Muscle of arm (tissue), 12 donors: ENCODE results near the gene SNTA1. TPM values are rescaled to one million over a fixed set of nuclear protein-coding genes. Genes with fewer than 3 reads are reported as not detected.
"Not testable (repeated sequence)": the region's sequence is repeated elsewhere in the genome, so short reads cannot be mapped to it uniquely, and the experiment has no call there.

ENCODE experiments used
- DNase-seq: peaks from one replicate; pipeline ENCODE4 v3.0.0-alpha.2; 2013
- polyA plus RNA-seq, 12 donors: library from polyadenylated mRNA; unstranded; fragments of 120-200 nt; gene quantifications; one replicate each; pipeline ENCODE4 v1.2.1, GENCODE V29; 2013; ENCODE audit not compliant: insufficient read length in 12 of 12

The SNTA1 gene
- polyA plus RNA-seq, 12 donors: 11.2 to 41.1 (median 28.4) TPM; not detected in 1

DNA sequence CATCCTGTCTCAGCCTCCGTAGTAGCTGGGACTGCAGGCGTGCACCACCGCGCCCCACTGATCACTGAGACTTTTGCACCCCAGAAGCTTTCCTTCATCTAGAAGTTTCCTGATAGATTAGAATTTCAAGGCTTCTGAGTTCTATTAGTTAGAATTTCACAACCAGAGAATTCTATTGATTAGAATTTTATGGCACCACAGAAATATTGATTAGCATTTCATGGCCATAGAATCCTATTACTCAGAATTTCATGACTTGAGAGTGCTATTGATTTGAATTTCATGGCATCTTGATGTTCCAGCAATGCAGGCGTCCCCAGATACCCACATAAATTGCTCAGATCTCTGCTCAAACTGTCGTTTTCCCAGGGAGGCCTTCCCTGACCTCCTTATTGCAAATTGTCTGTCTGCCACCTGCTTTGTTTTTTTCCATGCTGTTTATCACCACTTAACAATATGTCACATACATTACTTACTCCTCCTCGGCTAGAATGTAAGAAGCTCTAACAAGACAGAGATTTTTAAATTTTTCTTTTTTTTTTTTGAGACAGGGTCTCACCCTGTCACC is 29.4 kb upstream of the SNTA1 start:
- DNase-seq: no peak

DNA sequence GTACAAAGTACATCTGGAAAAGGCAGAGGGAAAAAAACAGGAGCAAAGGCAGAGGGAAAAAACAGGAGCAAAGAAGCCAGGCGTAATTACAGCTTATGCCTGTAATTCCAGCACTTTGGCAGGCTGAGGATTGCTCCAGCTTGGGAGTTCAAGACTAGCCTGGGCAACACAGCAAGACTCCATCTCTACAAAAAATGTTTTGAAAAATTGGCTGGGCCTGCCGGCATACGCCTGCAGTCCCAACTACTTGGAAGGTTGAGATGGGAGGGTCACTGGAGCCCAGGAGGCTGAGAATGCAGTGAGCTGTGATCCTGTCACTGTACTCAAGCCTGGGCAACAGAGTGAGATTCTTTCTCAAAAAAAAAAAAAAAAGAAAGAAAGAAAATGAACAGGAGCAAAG is 27.3 kb upstream of the SNTA1 start:
- no peak for DNase-seq

DNA sequence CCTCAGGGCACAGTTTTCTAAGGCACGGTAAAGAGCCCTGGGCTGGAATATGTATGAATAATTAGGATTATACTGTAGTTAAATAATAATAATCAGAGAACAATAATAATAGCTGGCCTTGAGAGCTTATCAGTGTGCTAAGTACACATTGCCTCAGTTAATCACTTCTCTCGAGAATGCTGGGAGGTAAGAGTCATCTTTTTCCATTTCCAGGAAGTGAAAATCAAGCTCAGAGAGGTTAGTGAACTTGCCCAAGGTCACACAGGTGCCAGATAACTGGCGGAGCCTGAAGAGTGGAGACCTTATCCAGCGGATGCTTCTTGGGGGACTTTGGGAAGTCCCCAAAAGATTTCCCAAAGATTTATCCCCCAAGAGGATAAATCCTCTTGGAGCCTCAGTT is 26.9 kb upstream of the SNTA1 start:
- DNase-seq: no peak

DNA sequence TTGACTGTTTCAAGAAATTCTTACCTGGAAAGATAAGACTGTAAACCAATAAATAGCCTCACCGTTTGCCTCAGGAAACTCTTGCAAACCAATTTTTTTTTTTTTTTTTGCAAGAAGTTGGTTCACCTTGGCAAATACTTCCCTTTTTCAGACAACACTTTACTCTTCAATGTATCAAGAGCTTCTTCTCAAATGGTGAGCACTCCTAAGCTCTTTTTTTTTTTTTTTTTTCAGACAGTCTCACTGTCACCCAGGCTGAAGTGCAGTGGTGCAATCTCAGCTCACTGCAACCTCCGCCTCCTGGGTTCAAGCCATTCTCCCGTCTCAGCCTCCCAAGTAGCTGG is 22.7 kb upstream of the SNTA1 start:
- no peak for DNase-seq

DNA sequence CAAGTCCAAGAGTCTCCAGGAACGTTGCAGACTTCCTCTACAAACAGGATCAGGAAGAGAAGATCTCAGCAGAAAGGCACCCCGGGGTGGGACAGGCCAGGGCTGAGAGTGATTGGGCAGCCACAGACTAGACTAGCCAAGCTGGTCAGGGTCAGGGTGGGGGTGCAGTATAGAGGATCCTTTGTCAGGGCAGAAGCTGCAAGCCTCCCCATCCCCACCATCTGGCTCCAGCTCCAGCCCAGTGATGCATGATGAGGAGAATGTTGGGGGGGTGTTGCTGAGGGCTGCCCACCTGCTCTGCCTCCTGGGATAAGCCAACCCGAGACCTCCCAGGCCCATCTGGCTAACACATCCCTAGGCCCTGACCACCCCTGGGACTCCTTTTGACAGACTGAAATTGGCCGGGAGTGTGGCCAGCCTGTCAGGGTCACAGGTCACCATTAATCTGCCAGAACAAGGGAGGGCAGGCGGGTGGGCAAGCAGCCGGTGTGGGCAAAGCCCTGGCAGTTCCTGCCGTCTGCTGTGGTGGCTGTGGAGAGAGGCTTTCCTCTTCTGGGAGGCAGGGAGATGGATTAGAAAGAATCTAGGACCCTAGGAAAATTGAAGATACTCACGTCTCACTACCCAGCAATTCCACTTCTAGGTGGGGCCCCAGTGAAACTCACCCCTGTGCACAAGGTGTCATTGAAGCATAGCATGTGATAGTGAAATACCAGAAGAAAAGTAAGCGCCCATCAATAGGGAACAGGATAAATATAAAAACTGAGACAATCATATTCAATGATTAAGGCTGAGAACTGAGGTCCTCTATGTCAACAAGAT is 22.1 kb upstream of the SNTA1 start:
- no peak for DNase-seq

DNA sequence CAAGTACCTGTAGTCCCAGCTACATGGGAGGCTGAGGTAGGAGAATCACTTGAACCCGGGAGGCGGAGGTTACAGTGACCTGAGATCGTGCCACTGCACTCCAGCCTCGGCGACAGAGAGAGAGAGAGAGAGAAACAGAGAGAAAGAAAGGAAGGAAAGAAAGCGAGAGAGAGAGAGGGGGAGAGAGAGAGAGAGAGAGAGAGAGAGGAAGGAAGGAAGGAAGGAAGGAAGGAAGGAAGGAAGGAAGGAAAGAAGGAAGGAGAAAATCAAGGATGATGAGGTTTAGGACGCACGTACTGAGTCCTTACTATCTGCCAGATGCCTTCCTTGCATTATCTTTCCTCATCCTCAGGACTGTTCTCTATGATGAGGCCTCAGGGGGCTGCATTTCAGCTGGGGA is 21.2 kb upstream of the SNTA1 start:
- not testable (repeated sequence) for DNase-seq

DNA sequence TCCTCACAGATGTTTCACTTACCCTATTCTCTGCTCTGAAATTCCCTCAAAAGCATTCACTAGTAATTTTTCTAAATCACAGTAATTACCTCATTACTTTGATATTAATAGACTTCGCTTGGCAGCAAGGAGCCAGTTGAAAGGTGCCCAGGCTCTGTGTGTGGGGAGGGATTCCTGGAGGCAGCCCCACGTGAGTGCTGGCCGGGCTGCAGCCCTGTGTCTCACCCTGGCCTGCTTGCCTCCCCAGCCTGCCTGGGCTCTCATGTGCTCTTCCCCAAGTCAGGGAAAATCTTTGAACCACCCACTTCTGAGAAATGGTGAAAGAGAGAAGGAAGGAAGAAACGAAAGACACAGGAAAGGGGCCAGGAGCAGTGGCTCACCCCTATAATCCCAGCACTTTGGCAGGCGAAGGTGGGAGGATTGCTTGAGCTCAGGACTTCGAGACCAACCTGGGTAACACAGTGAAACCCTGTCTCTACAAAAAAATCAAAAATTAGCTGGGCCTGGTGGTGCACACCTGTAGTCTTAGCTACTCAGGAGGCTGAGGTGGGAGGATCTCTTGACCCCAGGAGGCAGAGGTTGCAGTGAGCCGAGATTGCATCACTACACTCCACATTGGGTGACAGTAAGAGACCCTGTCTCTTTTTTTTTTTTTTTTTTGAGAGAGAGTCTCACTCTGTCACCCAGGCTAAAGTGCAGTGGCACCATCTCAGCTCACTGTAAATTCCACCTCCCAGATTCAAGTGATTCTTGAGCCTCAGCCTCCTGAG is 20.0 kb upstream of the SNTA1 start:
- no peak for DNase-seq

DNA sequence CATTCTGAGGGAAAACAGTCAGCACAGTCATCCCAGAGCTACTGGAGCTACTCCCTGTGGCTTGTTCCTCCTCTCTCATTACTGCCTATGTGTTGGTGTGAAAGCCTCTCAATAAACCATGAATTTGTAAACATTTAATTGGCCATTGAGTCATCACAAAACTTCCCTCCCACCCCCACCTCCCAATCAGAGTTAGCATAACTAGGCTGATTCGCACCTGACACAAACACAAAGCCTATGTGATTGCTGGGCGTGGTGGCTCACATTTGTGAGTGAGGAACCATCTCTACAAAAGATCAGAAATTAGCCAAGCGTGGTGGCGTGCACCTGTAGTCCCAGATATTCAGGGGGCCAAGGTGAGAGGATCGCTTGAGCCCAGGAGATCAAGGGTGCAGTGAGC is 17.1 kb upstream of the SNTA1 start:
- no peak for DNase-seq

DNA sequence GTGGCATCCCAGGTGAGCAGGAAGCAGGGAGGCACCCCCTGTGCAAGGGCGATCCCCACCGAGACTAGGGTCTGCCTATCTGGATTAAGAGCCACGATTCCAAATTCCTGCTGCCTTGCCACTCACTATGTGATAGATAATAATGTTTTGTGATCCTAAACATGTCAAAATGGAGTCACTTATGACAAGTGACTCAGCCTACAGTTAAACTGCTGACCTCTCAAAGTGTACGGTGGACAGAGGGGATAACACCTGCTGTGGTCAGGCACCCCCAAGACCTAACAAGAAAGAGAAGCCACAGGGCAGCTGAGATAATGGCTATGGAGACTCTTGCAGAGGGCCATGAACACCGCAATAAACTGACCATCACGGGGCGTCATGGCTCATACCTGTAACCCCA is 16.0 kb upstream of the SNTA1 start:
- no peak for DNase-seq

DNA sequence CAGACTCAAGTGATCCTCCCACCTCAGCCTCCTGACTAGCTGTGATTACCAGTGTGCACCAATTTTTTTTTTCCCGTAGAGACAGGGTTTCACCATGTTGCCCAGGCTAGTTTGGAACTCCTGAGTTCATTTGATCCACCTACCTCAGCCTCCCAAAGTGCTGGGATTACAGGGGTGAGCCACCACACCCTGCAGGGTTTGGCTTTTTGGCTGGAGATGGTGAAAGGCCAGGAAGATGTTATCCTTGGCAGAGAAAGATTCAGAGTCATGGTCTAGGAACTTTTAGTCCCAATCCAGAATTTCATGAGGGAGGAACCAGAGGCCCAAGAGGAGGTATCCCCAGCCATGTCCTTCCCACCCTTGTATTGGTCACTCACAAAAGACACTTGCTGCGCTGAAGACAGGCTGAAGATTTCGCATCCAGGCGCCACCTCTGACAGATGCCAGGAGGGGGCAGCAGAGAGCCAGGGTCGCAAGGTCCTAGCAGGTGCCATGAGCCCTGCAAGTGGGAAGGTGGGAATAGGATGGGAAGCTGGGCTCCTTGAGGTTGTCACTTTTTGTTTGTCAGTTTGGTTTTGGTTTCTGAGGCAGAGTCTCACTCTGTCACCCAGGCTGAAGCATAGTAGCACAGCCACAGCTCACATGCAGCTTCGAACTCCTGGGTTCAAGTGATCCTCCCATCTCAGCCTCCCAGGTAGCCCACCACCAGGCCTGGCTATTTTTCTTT is 13.5 kb upstream of the SNTA1 start:
- DNase-seq: peak; percentile 87

DNA sequence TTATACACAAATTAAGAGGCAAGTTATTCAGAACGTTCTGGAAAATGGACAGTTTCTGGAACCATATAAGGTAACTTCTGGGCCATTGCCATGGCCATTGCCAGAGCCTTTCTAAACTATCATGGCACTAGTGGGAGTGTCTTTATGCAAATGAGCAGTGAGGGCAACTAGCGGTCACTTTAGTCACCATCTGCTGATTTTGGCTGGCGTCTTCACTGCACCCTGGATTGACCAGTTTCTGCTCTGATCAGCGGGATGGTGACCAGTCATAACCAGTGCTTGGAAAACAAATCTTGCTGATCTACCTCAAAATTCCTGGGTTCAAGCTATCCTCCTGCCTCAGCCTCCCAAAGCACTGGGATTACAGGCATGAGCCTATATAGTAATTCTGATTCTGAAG is 7.3 kb upstream of the SNTA1 start:
- no peak for DNase-seq

DNA sequence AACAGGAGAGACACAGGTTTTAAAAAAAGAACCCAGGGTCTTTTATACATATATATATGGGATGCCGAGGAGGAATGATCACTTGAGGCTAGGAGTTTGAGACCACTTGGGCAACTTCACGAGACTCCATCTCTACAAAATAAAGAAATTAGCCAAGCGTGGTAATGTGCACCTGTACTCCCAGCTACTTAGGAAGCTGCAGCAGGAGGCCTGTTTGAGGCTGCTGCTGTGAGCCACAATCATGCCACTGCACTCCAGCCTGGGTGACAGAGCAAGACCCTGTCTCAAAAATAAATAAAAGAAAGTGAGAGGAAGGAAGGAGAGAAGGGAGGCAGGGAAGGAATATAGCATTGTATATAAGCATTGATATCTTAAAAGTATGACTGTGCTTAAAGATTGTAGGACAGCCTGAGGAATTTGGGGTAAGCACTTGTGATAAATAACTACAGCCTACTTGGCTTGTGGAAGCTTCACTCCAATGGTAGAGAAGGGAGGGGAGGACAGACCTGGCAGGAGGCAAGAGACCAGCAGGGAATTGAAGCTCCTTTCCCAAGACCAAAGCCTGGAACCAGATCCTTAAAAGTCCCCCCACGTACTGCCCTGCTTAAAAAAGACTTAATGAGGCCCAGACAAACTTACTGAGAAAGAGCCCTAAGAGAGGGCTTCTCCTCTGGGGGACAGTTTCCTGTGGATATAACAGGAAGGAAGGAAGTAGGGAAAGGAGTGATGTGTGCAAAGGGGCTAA is 2.5 kb upstream of the SNTA1 start:
- no peak for DNase-seq

DNA sequence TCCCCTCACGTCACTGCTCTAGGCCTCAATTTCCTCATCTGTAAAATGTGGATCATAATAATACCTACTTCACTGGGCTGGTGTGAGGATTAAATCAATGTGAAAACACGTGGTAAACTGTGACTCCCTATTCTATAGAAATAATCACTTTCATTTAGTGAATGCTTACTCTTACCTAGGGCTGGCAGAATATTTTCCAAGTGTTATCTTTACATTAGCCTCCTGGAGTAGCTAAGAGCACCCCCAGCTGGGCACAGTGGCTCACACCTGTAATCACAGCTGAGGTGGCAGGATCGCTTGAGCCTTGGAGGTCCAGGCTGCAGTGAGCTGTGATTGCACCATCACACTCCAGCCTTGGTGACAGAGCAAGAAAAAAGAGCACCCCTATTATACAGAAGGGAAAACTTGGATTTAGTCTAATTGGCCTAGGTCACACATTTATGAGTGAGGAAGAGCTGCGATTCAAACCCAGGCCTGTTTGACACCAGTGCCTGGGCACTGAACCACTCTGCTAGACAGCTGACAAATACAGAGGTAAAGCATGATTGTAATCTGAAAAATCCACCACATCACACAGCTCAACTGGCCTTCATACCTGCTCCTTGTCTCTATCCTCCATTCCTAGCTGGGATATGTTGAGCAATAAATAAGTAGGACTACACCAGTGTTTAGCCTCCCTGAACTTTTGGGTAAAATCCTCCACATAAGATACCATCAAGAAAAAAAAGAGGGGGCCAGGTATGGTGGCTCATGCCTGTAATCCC is 1.4 kb upstream of the SNTA1 start:
- DNase-seq: no peak

DNA sequence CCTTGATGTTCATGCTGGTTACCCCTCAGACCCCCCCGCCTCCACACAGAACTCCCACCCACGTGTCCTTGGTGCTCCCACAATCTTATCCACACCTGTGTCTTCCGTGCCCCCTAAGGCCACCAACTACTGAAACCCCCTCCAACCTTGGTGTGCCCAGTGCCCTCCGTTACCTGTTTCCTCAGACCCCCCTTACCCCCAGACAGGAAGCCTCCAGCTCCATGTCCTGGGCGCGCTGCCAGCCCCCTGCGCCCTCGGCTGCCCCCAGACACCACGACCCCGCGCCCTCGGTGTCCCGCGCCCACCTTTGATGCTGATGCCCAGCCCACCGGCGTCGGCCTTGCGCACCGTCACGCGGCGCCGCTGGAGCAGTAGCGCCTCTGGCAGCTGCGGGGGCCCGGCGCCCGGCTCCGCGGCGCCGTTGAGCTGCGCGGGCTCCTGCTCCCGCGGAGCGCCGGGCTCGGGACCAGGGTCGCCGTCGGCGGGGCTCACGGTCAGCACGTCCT is 504 bp downstream of the SNTA1 start:
- DNase-seq: no peak

DNA sequence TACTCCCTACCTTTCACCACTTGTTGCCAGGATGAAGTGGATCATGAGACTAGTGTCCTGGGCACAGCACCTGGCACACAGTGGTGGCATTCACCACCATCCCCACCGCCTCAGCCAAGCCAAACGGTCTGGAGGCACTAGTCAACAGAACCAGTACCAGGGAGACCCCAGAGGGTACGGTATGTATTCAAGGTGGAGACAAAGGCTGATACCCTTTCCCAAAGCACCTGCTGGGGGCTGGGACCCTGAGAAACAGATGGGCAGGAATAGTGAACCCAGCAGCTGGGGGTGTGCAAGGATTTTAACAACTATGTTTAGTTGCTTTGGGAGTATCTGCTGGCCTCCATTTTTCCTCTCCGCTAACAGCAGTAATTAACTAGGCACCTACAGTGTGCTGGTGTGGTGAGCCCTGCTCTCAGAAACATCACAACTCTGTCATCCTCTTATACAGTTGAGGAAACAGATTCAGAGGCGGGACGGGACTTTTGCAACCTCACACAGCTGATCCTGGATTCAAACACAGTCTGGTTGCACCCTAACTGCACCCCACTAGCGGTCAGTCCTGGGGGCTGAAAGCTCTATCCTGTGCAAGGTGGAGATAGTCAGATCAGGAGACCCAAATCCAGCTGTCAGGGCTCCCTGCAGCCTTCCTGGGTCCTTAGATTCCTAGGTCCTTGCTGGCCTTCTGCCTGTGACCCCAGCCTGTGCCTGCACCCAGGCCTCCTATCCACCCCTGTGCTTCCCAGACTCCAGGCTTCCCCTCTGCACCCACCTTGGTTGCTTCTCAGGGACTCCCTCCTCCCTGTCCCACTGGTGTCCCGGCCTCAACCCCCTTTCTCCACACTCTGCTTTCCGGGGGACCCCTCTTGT is 1.2 kb downstream of the SNTA1 start:
- DNase-seq: no peak

DNA sequence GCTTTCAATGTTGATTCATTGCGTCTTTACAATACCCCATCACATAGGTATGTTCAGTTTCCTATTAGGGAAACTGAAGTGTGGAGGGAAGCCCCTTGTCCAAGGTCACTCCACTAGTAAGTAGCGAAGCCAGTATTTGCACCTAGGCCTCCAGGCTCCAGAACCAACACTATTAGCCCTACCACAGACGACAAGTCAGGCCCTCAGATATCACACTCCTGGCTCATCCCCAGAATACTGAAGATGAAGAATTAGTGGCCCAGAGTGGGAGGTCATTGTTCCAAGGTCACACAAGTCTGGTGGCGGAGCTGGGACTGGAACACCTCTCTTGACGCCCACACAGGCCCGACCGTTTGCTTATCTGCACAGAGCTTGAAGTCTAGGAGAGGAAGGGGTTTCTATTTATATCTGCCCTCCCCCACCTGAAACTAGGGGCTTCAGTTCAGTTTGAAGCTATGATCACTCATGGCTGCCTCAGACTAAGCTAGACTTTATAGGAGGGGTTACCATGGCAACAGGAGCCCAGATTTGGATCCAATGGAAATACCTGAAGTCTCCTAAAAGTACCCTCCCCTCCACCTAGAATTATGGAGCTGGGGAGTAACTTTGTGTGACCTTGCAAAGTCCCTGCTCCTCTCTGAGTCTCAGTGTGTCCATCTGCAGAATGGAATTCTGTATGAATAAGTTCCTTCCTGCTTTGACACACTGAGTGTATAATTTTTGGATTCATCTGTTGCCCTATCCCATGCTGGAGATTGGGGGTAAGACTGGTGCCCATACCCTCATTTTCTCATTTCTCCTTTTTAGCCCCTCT is 2.2 kb downstream of the SNTA1 start:
- no peak for DNase-seq

DNA sequence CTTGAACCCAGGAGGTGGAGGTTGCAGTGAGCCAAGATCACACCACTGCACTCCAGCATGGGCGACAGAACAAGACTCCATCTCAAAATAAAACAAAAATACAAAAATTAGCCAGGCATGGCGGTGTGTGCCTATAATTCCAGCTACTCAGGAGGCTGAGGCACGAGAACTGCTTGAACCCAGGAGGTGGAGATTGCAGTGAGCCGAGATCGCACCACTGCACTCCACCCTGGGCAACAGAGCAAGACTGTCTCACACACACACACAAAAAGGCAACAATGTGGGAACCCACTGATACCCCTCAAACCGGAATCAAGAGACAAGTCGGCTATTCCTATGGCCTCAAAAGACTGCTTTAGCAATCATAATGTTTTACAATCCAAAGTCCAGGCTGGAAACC is 3.0 kb downstream of the SNTA1 start:
- not testable (repeated sequence) for DNase-seq

DNA sequence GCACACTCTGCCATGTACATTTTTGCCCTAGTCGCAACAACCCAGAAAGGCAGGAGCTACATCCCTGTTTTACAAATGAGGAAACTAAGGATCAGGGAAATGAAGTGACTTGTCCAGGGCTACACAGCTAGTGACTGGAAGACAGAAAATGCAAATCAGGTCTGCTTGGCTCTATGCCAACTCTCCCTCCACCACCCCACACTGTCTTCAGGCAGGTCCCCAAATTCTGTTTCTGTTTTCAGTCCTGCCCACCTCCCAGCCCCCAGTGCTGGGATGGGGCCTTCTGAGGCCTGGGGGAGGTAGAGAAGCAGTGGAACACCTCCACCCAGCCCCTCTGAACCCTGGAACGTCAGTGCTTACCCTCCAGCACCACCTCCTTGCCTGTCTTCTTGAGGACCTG is 5.1 kb downstream of the SNTA1 start:
- DNase-seq: no peak
